A549 (cell line): ENCODE measurements around the gene RTN4RL2. TPM values are rescaled to one million over a fixed set of nuclear protein-coding genes. Genes with fewer than 3 reads are reported as not detected.

Experiments
- ATAC-seq, 2 experiments: fragments of 200-7000 bp in 1 of 2; fragments of >200 bp in 1 of 2; cut with Nextera tagmentation in 1 of 2; cut with Tn5 transposase in 1 of 2; 3 replicates each; pipeline versions ENCODE4 v1.8.0 to v1.9.1; 2018 to 2020; ENCODE audit warnings: mild to moderate bottlenecking in 1 of 2, moderate library complexity in 1 of 2
- CTCF ChIA-PET: fragments of 300-600 bp; sonication (Branson Sonifier 250); formaldehyde crosslinking; extraction: SDS; loops from one replicate; lab custom pipeline; 2021; ENCODE audit warnings: antibody characterized with exemption, inconsistent platforms; lab: Yijun Ruan, JAX
- POLR2A ChIA-PET: fragments of 350-600 bp; formaldehyde crosslinking; extraction: SDS; loops from one replicate; lab custom pipeline; 2021; ENCODE audit warnings: antibody characterized with exemption, inconsistent platforms; lab: Yijun Ruan, JAX
- DNase-seq, 2 experiments: peaks; one replicate each; pipeline versions ENCODE4 v3.0.0 to v3.0.0-alpha.2; 2011 to 2016; ENCODE audit warnings: low read depth in 1 of 2, low spot score in 1 of 2
- FAIRE-seq: peaks from 2 replicates; lab custom pipeline; 2011; peaks lifted over from hg19 to GRCh38; lab: Jason Lieb, UNC
- H3K27ac ChIP-seq, 2 experiments: fragments of >200 bp; sonication (Bioruptor Twin); formaldehyde crosslinking; 3 replicates each; pipeline ENCODE4 v1.5.1; 2016 to 2017
- H3K4me1 ChIP-seq: fragments of >200 bp; sonication (Bioruptor Twin); formaldehyde crosslinking; 3 replicates; pipeline ENCODE4 v1.6.1; 2016
- H3K4me2 ChIP-seq: fragments of >200 bp; sonication (Bioruptor Twin); formaldehyde crosslinking; 3 replicates; pipeline ENCODE4 v1.6.1; 2016
- H3K4me3 ChIP-seq: fragments of >200 bp; sonication (Bioruptor Twin); formaldehyde crosslinking; 3 replicates; pipeline ENCODE4 v1.5.1; 2016
- H3K9me3 ChIP-seq: fragments of >200 bp; sonication (Bioruptor Twin); formaldehyde crosslinking; 3 replicates; pipeline ENCODE4 v1.6.1; 2016
- CBX2 ChIP-seq: fragments of 200-600 bp; sonication (generic); IDR thresholded peaks from 2 replicates; pipeline ENCODE4 v1.6.1; 2016; ENCODE audit warnings: low read depth, mild to moderate bottlenecking, borderline replicate concordance
- CEBPB ChIP-seq, 2 experiments: fragments of >200 bp in 1 of 2; sonication (Bioruptor Twin) in 1 of 2; formaldehyde crosslinking in 1 of 2; IDR thresholded peaks; 2 replicates each; pipeline ENCODE4 v1.6.1; 2012 to 2016
- CHD2 ChIP-seq: fragments of 150-350 bp; IDR thresholded peaks from 2 replicates; pipeline ENCODE4 v1.6.1; 2014; ENCODE audit warnings: low read length; ENCODE audit not compliant: partially characterized antibody
- CTCF ChIP-seq: fragments of >200 bp; sonication (Bioruptor Twin); formaldehyde crosslinking; IDR thresholded peaks from 3 replicates; pipeline ENCODE4 v1.5.1; 2016
- EHMT2 ChIP-seq: fragments of 200-600 bp; sonication (generic); IDR thresholded peaks from 2 replicates; pipeline ENCODE4 v1.6.1; 2016; ENCODE audit warnings: antibody characterized with exemption, low read depth, mild to moderate bottlenecking, moderate library complexity
- EP300 ChIP-seq, 2 experiments: fragments of >200 bp; sonication (Bioruptor Twin); formaldehyde crosslinking; IDR thresholded peaks; 2 replicates in 1 of 2; 3 replicates in 1 of 2; pipeline ENCODE4 v1.6.1; 2016 to 2017
- FOSB ChIP-seq: fragments of 250-450 bp; sonication (Bioruptor Pico); IDR thresholded peaks from 2 replicates; pipeline ENCODE4 v1.5.0; 2020; ENCODE audit warnings: mild to moderate bottlenecking, moderate library complexity
- FOSL2 ChIP-seq, 2 experiments: fragments of 450-650 bp in 1 of 2; fragments of >200 bp in 1 of 2; sonication (Bioruptor Twin) in 1 of 2; formaldehyde crosslinking; IDR thresholded peaks; 2 replicates each; pipeline versions ENCODE4 v1.5.0 to v1.6.1; 2016 to 2020; ENCODE audit warnings: mild to moderate bottlenecking in 1 of 2, moderate library complexity in 1 of 2
- HDAC2 ChIP-seq: fragments of 200-600 bp; sonication (generic); IDR thresholded peaks from 2 replicates; pipeline ENCODE4 v1.6.1; 2016
- HEYL ChIP-seq: fragments of 250-450 bp; sonication (Bioruptor Pico); IDR thresholded peaks from 2 replicates; pipeline ENCODE4 v1.8.0; 2021; ENCODE audit warnings: mild to moderate bottlenecking, moderate library complexity
- KDM5A ChIP-seq: fragments of 200-600 bp; sonication (generic); IDR thresholded peaks from 2 replicates; pipeline ENCODE4 v1.6.1; 2016; ENCODE audit warnings: antibody characterized with exemption, mild to moderate bottlenecking
- MAFK ChIP-seq: fragments of 450-650 bp; IDR thresholded peaks from 2 replicates; pipeline ENCODE4 v1.6.1; 2014; ENCODE audit not compliant: partially characterized antibody
- MAZ ChIP-seq: fragments of 150-350 bp; IDR thresholded peaks from 2 replicates; pipeline ENCODE4 v1.6.1; 2014; ENCODE audit warnings: antibody characterized with exemption, low read depth, low read length, borderline replicate concordance
- MYC ChIP-seq: IDR thresholded peaks from 2 replicates; pipeline ENCODE4 v1.6.1; 2012; ENCODE audit warnings: mild to moderate bottlenecking, inconsistent platforms, low read length, improper control_type of control experiment, borderline replicate concordance
- NFE2L2 ChIP-seq: fragments of 150-350 bp; conservative IDR thresholded peaks from 2 replicates; pipeline ENCODE4 v1.6.1; 2014; ENCODE audit warnings: low read length
- RAD21 ChIP-seq, 2 experiments: fragments of >200 bp in 1 of 2; sonication (Bioruptor Twin) in 1 of 2; formaldehyde crosslinking in 1 of 2; IDR thresholded peaks in 1 of 2; conservative IDR thresholded peaks in 1 of 2; 2 replicates in 1 of 2; 3 replicates in 1 of 2; pipeline ENCODE4 v1.6.1; 2012 to 2018; ENCODE audit warnings: inconsistent platforms in 1 of 2
- RCOR1 ChIP-seq: fragments of 150-350 bp; IDR thresholded peaks from 2 replicates; pipeline ENCODE4 v1.6.1; 2014; ENCODE audit warnings: antibody characterized with exemption, low read length, low read depth
- RNF2 ChIP-seq: fragments of 200-600 bp; sonication (generic); IDR thresholded peaks from 2 replicates; pipeline ENCODE4 v1.6.1; 2016; ENCODE audit warnings: low read depth, mild to moderate bottlenecking, antibody characterized with exemption, moderate library complexity, borderline replicate concordance
- SREBF2 ChIP-seq: fragments of 450-650 bp; IDR thresholded peaks from 2 replicates; pipeline ENCODE4 v1.6.1; 2014; ENCODE audit warnings: mild to moderate bottlenecking, moderate library complexity
- ZFP36 ChIP-seq: fragments of 450-650 bp; IDR thresholded peaks from 2 replicates; pipeline ENCODE4 v1.6.1; 2014; ENCODE audit warnings: borderline replicate concordance; ENCODE audit not compliant: partially characterized antibody
- ZNF302 ChIP-seq: fragments of 250-450 bp; sonication (Bioruptor Pico); IDR thresholded peaks from 2 replicates; pipeline ENCODE4 v1.9.0; 2021; ENCODE audit warnings: inconsistent platforms, mild to moderate bottlenecking, moderate library complexity
- WGBS: methylation state at CpG from one replicate; pipeline ENCODE4 v1.1.6; 2017; ENCODE audit errors: missing lambda C conversion rate; 5-methylcytosine and 5-hydroxymethylcytosine counted together
- polyA plus RNA-seq, 4 experiments: library from polyadenylated mRNA; depleted of rRNA in 3 of 4; stranded (reverse); fragments of >200 nt; fragmentation: RNase III in 1 of 4; extraction: RNeasy Plus Mini Kit Qiagen cat#74134 plus additional on column Dnase treatment in 1 of 4; gene quantifications; 2 replicates in 3 of 4; 3 replicates in 1 of 4; pipeline ENCODE4 v1.2.3, GENCODE V29; 2011 to 2017
- TF ChIP-seq, protein P1 (sequence below): fragments of >200 bp; sonication (Bioruptor Twin); formaldehyde crosslinking; IDR thresholded peaks from 3 replicates; pipeline ENCODE4 v1.6.1; 2016
- TF ChIP-seq, protein P2 (sequence below): fragments of 250-450 bp; sonication (Bioruptor Pico); IDR thresholded peaks from 2 replicates; pipeline ENCODE4 v1.5.0; 2020; ENCODE audit warnings: low read depth, mild to moderate bottlenecking, moderate library complexity
- TF ChIP-seq, protein P3 (sequence below): IDR thresholded peaks from 2 replicates; pipeline ENCODE4 v1.6.1; 2012

The RTN4RL2 gene
- polyA plus RNA-seq, 2 of the 4 experiments (the other 2 are of a cell fraction), result 9.2 to 23.7 TPM

- CTCF ChIA-PET, result interaction anchor here (1.1 to 22.5 kb wide), 9 partner anchors 9 to 142 kb away, joined by 3 to 299 read pairs (median 4); partner anchors contain the start of genes SLC43A1 and TIMM10
- Histone ChIP-seq H3K27ac (no peak overlapping the region), H3K4me1 (peaks cover 11% of the 10 kb centered on the region; the same call in 2 of the 3 replicates)
- DNase-seq, result no peak
- TF ChIP-seq NFE2L2 (no peak), RAD21 (conservative IDR thresholded peaks at IDR 0.05 in 1 of 2, IDR thresholded peaks at IDR 0.05 in 1 of 2) (no peak), ZFP36 (no peak), ZNF302 (no peak), KDM5A (no peak), HEYL (CRISPR knock-in tag) (no peak), SREBF2 (no peak), MAZ (no peak), FOSB (CRISPR knock-in tag) (no peak), CTCF (no peak), RNF2 (no peak), MYC (no peak)
- TF ChIP-seq, protein P1, sequence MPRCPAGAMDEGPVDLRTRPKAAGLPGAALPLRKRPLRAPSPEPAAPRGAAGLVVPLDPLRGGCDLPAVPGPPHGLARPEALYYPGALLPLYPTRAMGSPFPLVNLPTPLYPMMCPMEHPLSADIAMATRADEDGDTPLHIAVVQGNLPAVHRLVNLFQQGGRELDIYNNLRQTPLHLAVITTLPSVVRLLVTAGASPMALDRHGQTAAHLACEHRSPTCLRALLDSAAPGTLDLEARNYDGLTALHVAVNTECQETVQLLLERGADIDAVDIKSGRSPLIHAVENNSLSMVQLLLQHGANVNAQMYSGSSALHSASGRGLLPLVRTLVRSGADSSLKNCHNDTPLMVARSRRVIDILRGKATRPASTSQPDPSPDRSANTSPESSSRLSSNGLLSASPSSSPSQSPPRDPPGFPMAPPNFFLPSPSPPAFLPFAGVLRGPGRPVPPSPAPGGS, result no peak
- TF ChIP-seq, all 56 proteins: peak for 0
- H3K9me3 ChIP-seq, result no peaks in the 10 kb centered on the region
- POLR2A ChIA-PET, result no interaction called here
- WGBS, result 81% methylated on average over 3 of the region's 3 CpGs
- ATAC-seq (no peak), FAIRE-seq (no peak)
- H3K4me2 ChIP-seq, result no peak overlapping the region
- H3K4me3 ChIP-seq, result no peak overlapping the region
Observed at GRCh38 chr11:57502376-57502775, 42.0 kb downstream of the RTN4RL2 start.

GRCh38 chr11:57502870-57503269 lies 42.5 kb downstream of the RTN4RL2 start:
- ATAC-seq (no peak), DNase-seq (no peak), FAIRE-seq (no peak)
- Histone ChIP-seq H3K4me3 (no peak overlapping the region), H3K9me3 (no peaks in the 10 kb centered on the region), H3K27ac (no peak overlapping the region), H3K4me2 (no peak overlapping the region), H3K4me1 (peaks cover 11% of the 10 kb centered on the region; the same call in 2 of the 3 replicates)
- no peak for TF ChIP-seq MYC
- TF ChIP-seq CTCF, result no peak
- no peak for TF ChIP-seq HDAC2
- TF ChIP-seq, protein P2, sequence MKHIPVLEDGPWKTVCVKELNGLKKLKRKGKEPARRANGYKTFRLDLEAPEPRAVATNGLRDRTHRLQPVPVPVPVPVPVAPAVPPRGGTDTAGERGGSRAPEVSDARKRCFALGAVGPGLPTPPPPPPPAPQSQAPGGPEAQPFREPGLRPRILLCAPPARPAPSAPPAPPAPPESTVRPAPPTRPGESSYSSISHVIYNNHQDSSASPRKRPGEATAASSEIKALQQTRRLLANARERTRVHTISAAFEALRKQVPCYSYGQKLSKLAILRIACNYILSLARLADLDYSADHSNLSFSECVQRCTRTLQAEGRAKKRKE (CRISPR knock-in tag), result no peak
- TF ChIP-seq MAZ, result no peak
- no peak for TF ChIP-seq MAFK
- TF ChIP-seq, protein P3, sequence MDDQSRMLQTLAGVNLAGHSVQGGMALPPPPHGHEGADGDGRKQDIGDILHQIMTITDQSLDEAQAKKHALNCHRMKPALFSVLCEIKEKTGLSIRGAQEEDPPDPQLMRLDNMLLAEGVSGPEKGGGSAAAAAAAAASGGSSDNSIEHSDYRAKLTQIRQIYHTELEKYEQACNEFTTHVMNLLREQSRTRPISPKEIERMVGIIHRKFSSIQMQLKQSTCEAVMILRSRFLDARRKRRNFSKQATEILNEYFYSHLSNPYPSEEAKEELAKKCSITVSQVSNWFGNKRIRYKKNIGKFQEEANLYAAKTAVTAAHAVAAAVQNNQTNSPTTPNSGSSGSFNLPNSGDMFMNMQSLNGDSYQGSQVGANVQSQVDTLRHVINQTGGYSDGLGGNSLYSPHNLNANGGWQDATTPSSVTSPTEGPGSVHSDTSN, result no peak
- no peak for TF ChIP-seq EHMT2
- TF ChIP-seq FOSL2 (IDR thresholded peaks at IDR 0.05), result no peak
- no peak for TF ChIP-seq FOSL2 (CRISPR knock-in tag; IDR thresholded peaks at IDR 0.05)
- TF ChIP-seq ZFP36, result no peak
- TF ChIP-seq RNF2, result no peak
- TF ChIP-seq SREBF2, result no peak
- TF ChIP-seq CBX2, result no peak
- no peak for TF ChIP-seq RCOR1
- no peak for TF ChIP-seq CEBPB (IDR thresholded peaks at IDR 0.05)
- no peak for TF ChIP-seq EP300 (IDR thresholded peaks at IDR 0.05)
- TF ChIP-seq CHD2, result no peak
- CTCF ChIA-PET, result interaction anchor here (0.6 to 22.5 kb wide), 9 partner anchors 9 to 141 kb away, joined by 3 to 299 read pairs (median 7); partner anchors contain the start of genes SLC43A1 and TIMM10
- POLR2A ChIA-PET, result no interaction called here
